Measurements from ENCODE around the gene MON2. TPM values are rescaled to one million over a fixed set of nuclear protein-coding genes. Genes with fewer than 3 reads are reported as not detected.
"Not testable (repeated sequence)": the region's sequence is repeated elsewhere in the genome, so short reads cannot be mapped to it uniquely, and the experiment has no call there.

Gene MON2
- polyA plus RNA-seq, 2 donors = 10.4 to 10.5 TPM

DNA sequence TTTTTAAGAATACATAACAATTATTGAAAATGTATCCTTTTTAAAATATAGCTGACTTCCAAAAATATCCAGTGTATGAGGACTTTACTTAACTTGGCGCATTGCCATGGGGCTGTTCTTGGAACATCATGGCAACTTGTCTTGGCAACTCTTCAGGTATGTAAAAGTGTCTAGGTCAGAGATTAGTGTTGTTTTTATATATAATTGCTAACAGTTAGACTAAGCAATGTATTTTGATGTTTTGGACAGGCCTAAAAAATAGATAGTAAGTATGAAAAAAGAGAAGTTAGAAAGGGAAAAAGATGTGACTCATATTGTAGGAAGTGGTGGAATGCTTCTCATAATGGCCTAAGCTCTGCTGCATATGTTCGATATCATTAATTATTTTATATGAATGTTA lies 70.9 kb downstream of the MON2 start:
- Histone ChIP-seq H3K9me3 (ENCODE audit: control insufficient read depth in 2 of 2, insufficient read depth in 1 of 2, low read depth in 1 of 2, low read length in 1 of 2) (no peaks in the 10 kb centered on the region), H3K4me3 (ENCODE audit: low read depth in 1 of 2, low read length in 2 of 2) (no peak overlapping the region), H3K27me3 (ENCODE audit: control insufficient read depth in 1 of 2, insufficient read depth in 2 of 2, low read length in 2 of 2) (no peaks in the 10 kb centered on the region), H3K4me1 (ENCODE audit: control insufficient read depth in 2 of 2, insufficient read depth in 2 of 2, low read length in 1 of 2) (no peaks in the 10 kb centered on the region), H3K36me3 (ENCODE audit: control insufficient read depth in 2 of 2, insufficient read depth in 2 of 2, low read length in 1 of 2) (peaks cover 0 to 4% of the 10 kb centered on the region in 2 donors), H3K27ac (ENCODE audit: low read depth in 2 of 2, low read length in 1 of 2) (no peak overlapping the region)
- 83 to 89% methylated on average over 2 of the region's 2 CpGs for WGBS, 2 donors

DNA sequence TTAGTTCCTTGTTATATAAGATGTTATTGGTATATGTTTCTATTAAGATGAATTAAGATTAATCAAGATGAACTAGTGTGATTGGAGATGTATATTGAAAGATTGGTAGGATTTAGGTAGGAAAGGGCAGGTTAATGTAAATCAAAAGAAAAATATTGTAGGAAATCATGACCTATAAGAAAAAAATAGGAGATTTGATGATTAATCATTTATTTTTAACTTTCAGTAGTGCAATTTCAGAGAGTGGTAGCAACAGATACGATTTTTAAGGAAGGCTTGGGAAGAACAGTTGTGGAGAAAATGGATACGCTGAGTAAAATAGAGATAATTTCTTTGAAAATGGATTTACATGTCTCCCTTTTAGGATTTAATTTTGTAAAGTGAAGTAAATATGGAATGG lies 73.7 kb downstream of the MON2 start:
- peaks cover 0 to 2% of the 10 kb centered on the region in 2 donors for H3K36me3 ChIP-seq (ENCODE audit: control insufficient read depth in 2 of 2, insufficient read depth in 2 of 2, low read length in 1 of 2)

DNA sequence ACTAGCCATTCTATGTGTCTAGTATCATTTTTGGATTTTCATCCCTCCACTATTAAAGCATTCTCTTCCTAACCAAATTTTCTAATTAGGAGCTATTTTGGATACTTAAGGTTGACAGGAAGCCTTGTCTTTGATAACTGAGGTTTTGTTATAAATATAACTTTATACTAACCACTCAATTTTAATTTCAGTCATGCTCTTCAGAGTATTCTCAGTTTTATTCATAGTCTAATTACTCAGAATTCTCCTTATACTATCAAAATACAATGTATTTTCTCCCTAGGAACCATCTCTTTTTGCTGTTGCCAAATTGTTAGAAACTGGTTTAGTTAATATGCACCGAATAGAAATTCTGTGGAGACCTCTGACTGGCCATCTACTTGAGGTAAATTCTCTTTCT lies 76.2 kb downstream of the MON2 start:
- Histone ChIP-seq H3K36me3 (ENCODE audit: control insufficient read depth in 2 of 2, insufficient read depth in 2 of 2, low read length in 1 of 2) (no peaks in the 10 kb centered on the region), H3K4me1 (ENCODE audit: control insufficient read depth in 2 of 2, insufficient read depth in 2 of 2, low read length in 1 of 2) (no peaks in the 10 kb centered on the region), H3K4me3 (ENCODE audit: low read depth in 1 of 2, low read length in 2 of 2) (no peak overlapping the region), H3K27me3 (ENCODE audit: control insufficient read depth in 1 of 2, insufficient read depth in 2 of 2, low read length in 2 of 2) (no peaks in the 10 kb centered on the region), H3K9me3 (ENCODE audit: control insufficient read depth in 2 of 2, insufficient read depth in 1 of 2, low read depth in 1 of 2, low read length in 1 of 2) (no peaks in the 10 kb centered on the region), H3K27ac (ENCODE audit: low read depth in 2 of 2, low read length in 1 of 2) (no peak overlapping the region)
- 86 to 94% methylated on average over 1 of the region's 1 CpG for WGBS, 2 donors

More for the DNA sequence above, 73.7 kb downstream of the MON2 start:
- H3K27ac ChIP-seq (ENCODE audit: low read depth in 2 of 2, low read length in 1 of 2) = no peak overlapping the region
- WGBS, 2 donors = 56 to 66% methylated on average over 2 of the region's 2 CpGs
- H3K9me3 ChIP-seq (ENCODE audit: control insufficient read depth in 2 of 2, insufficient read depth in 1 of 2, low read depth in 1 of 2, low read length in 1 of 2) = no peaks in the 10 kb centered on the region
- H3K27me3 ChIP-seq (ENCODE audit: control insufficient read depth in 1 of 2, insufficient read depth in 2 of 2, low read length in 2 of 2) = no peaks in the 10 kb centered on the region
- H3K4me3 ChIP-seq (ENCODE audit: low read depth in 1 of 2, low read length in 2 of 2) = no peak overlapping the region
- no peaks in the 10 kb centered on the region for H3K4me1 ChIP-seq (ENCODE audit: control insufficient read depth in 2 of 2, insufficient read depth in 2 of 2, low read length in 1 of 2)

DNA sequence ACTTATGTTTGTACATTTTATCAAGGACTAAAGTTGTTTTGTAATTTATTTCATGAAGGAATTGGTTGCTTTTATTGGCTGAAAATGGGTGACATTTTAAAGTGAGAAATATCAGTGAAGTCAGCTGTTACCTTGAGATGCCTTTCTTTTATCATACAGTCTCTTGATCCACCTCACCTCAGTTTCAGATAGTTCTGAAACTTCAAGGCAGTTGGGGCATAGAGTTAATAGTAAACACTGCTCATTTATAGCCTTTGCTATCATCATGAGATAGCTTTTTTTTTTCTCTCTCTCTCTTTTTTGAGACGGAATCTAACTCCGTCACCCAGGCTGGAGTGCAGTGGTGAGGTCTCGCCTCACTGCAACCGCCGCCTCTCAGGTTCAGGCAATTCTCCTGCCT lies 76.7 kb downstream of the MON2 start:
- H3K36me3 ChIP-seq (ENCODE audit: control insufficient read depth in 2 of 2, insufficient read depth in 2 of 2, low read length in 1 of 2) = peaks cover 0 to 2% of the 10 kb centered on the region in 2 donors
- no peak overlapping the region for H3K4me3 ChIP-seq (ENCODE audit: low read depth in 1 of 2, low read length in 2 of 2)
- no peak overlapping the region for H3K27ac ChIP-seq (ENCODE audit: low read depth in 2 of 2, low read length in 1 of 2)
- WGBS, 2 donors = 96 to 100% methylated on average over 5 of the region's 5 CpGs
- H3K27me3 ChIP-seq (ENCODE audit: control insufficient read depth in 1 of 2, insufficient read depth in 2 of 2, low read length in 2 of 2) = no peaks in the 10 kb centered on the region
- no peaks in the 10 kb centered on the region for H3K9me3 ChIP-seq (ENCODE audit: control insufficient read depth in 2 of 2, insufficient read depth in 1 of 2, low read depth in 1 of 2, low read length in 1 of 2)
- H3K4me1 ChIP-seq (ENCODE audit: control insufficient read depth in 2 of 2, insufficient read depth in 2 of 2, low read length in 1 of 2) = no peaks in the 10 kb centered on the region

DNA sequence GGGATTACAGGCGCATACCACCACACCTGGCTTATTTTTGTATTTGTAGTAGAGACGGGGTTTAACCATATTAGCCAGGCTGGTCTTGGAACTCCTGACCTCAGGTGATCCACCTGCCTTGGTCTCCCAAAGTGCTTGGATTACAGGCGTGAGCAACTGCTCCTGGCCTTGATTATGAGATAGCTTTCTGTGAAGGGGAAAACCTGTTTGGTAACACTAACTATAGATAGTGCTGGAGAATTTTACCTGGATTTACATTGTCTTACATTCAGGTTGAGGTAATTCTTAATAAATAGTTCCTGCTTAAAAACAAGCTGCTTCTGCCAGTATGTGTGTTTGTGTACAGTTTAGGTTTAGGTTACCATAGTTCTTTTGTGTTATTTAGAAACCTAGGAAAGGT lies 77.1 kb downstream of the MON2 start:
- WGBS, 2 donors = 56 to 78% methylated on average over 3 of the region's 3 CpGs
- no peak overlapping the region for H3K27ac ChIP-seq (ENCODE audit: low read depth in 2 of 2, low read length in 1 of 2)
- no peaks in the 10 kb centered on the region for H3K4me1 ChIP-seq (ENCODE audit: control insufficient read depth in 2 of 2, insufficient read depth in 2 of 2, low read length in 1 of 2)
- no peak overlapping the region for H3K4me3 ChIP-seq (ENCODE audit: low read depth in 1 of 2, low read length in 2 of 2)
- no peaks in the 10 kb centered on the region for H3K27me3 ChIP-seq (ENCODE audit: control insufficient read depth in 1 of 2, insufficient read depth in 2 of 2, low read length in 2 of 2)
- no peaks in the 10 kb centered on the region for H3K9me3 ChIP-seq (ENCODE audit: control insufficient read depth in 2 of 2, insufficient read depth in 1 of 2, low read depth in 1 of 2, low read length in 1 of 2)
- H3K36me3 ChIP-seq (ENCODE audit: control insufficient read depth in 2 of 2, insufficient read depth in 2 of 2, low read length in 1 of 2) = peaks cover 0 to 2% of the 10 kb centered on the region in 2 donors

DNA sequence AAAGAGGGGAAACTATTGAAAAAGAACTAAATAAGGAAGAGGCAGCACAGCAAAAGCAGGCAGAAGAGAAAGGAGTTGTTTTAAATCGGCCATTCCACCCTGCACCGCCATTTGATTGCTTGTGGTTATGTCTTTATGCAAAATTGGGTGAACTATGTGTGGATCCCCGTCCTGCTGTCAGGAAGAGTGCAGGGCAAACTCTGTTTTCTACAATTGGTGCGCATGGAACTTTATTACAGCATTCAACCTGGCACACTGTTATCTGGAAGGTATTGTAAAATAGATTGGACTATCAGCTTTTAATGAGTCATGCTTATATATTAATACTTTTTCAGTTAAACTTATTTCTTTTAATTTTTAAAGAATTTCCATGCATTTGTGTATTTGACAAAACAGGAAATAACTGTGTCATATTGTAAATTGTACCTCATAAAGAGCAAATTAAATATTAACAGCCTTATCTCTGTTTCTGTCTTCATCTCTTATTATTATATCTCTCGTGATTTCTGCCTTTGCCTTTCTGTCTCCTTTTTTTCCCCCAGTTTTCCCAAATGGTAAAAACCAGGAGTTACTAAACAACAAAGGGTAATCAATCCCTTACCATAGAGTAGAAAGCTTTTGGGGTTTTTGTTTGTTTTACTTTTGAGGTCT lies 86.4 kb downstream of the MON2 start:
- Histone ChIP-seq H3K27ac (ENCODE audit: low read depth in 2 of 2, low read length in 1 of 2) (no peak overlapping the region), H3K9me3 (ENCODE audit: control insufficient read depth in 2 of 2, insufficient read depth in 1 of 2, low read depth in 1 of 2, low read length in 1 of 2) (no peaks in the 10 kb centered on the region), H3K36me3 (ENCODE audit: control insufficient read depth in 2 of 2, insufficient read depth in 2 of 2, low read length in 1 of 2) (peaks cover 11 to 14% of the 10 kb centered on the region in 2 donors), H3K4me3 (ENCODE audit: low read depth in 1 of 2, low read length in 2 of 2) (no peak overlapping the region), H3K4me1 (ENCODE audit: control insufficient read depth in 2 of 2, insufficient read depth in 2 of 2, low read length in 1 of 2) (no peaks in the 10 kb centered on the region), H3K27me3 (ENCODE audit: control insufficient read depth in 1 of 2, insufficient read depth in 2 of 2, low read length in 2 of 2) (no peaks in the 10 kb centered on the region)
- WGBS, 2 donors = 77 to 93% methylated on average over 5 of the region's 5 CpGs

DNA sequence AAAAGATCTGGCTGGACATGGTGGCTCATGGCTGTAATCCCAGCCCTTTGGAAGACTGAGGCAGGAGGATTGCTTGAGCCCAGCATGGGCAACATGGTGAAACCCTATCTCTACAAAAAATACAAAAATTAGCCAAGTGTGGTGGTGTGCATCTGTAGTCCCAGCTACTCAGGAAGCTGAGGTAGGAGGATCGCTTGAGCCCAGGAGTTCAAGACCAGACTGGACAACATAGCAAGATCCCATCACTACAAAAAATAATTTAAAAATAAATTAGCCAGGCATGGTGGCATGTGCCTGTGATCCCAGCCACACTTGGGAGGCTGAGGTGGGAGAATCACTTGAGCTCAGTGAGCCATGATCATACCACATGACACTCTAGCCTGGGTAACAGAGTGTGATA lies 92.7 kb downstream of the MON2 start:
- not testable (repeated sequence) for H3K9me3 ChIP-seq (ENCODE audit: control insufficient read depth in 2 of 2, insufficient read depth in 1 of 2, low read depth in 1 of 2, low read length in 1 of 2); H3K4me1 ChIP-seq (ENCODE audit: control insufficient read depth in 2 of 2, insufficient read depth in 2 of 2, low read length in 1 of 2); H3K36me3 ChIP-seq (ENCODE audit: control insufficient read depth in 2 of 2, insufficient read depth in 2 of 2, low read length in 1 of 2); H3K4me3 ChIP-seq (ENCODE audit: low read depth in 1 of 2, low read length in 2 of 2); H3K27ac ChIP-seq (ENCODE audit: low read depth in 2 of 2, low read length in 1 of 2); H3K27me3 ChIP-seq (ENCODE audit: control insufficient read depth in 1 of 2, insufficient read depth in 2 of 2, low read length in 2 of 2)
- WGBS, 2 donors = 95 to 100% methylated on average over 1 of the region's 1 CpG

DNA sequence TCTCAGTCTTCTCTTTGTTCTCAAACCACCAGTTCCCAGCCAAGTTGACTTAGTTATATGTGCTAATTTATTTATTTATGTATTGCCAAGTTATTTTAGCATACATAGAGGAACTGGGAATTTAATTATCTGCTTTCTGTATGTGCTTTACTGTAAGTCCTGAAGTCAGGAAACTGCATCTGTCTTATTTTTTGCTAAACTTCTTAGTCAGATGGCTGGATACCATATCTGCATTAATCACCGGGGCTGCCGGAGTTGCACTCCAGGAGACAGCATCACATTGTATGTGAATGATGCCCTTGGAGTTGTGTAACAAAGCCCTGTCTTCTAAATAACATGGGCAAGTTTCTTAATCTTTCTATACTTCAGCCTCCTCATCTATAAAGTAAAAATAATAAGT lies 96.2 kb downstream of the MON2 start:
- H3K36me3 ChIP-seq (ENCODE audit: control insufficient read depth in 2 of 2, insufficient read depth in 2 of 2, low read length in 1 of 2) = peaks cover 0 to 2% of the 10 kb centered on the region in 2 donors
- 86 to 91% methylated on average over 2 of the region's 2 CpGs for WGBS, 2 donors

DNA sequence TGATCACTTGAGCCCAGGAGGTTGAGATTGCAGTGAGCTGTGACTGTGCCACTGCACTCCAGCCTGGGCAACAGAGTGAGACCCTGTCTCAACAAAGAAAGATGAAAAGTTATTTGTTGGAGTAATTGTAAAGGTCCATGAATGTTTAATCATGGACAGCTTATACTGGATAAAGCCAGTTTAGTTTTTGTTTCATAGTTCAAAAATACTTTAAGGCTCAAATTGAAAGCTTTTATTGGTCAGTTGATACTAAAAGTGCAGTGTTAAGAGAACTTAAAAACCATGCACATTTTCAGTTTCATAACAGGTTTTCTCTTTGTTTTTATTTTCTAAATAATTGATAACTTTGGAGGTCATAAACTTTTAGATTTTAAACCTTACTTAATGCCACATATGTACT lies 108.4 kb downstream of the MON2 start:
- Histone ChIP-seq H3K36me3 (ENCODE audit: control insufficient read depth in 2 of 2, insufficient read depth in 2 of 2, low read length in 1 of 2) (peaks cover 0 to 6% of the 10 kb centered on the region in 2 donors), H3K4me3 (ENCODE audit: low read depth in 1 of 2, low read length in 2 of 2) (no peak overlapping the region), H3K27ac (ENCODE audit: low read depth in 2 of 2, low read length in 1 of 2) (no peak overlapping the region), H3K9me3 (ENCODE audit: control insufficient read depth in 2 of 2, insufficient read depth in 1 of 2, low read depth in 1 of 2, low read length in 1 of 2) (no peaks in the 10 kb centered on the region), H3K27me3 (ENCODE audit: control insufficient read depth in 1 of 2, insufficient read depth in 2 of 2, low read length in 2 of 2) (no peaks in the 10 kb centered on the region), H3K4me1 (ENCODE audit: control insufficient read depth in 2 of 2, insufficient read depth in 2 of 2, low read length in 1 of 2) (no peaks in the 10 kb centered on the region)

More for the DNA sequence above, 96.2 kb downstream of the MON2 start:
- Histone ChIP-seq H3K27me3 (ENCODE audit: control insufficient read depth in 1 of 2, insufficient read depth in 2 of 2, low read length in 2 of 2) (no peaks in the 10 kb centered on the region), H3K4me3 (ENCODE audit: low read depth in 1 of 2, low read length in 2 of 2) (no peak overlapping the region), H3K9me3 (ENCODE audit: control insufficient read depth in 2 of 2, insufficient read depth in 1 of 2, low read depth in 1 of 2, low read length in 1 of 2) (no peaks in the 10 kb centered on the region), H3K4me1 (ENCODE audit: control insufficient read depth in 2 of 2, insufficient read depth in 2 of 2, low read length in 1 of 2) (no peaks in the 10 kb centered on the region), H3K27ac (ENCODE audit: low read depth in 2 of 2, low read length in 1 of 2) (no peak overlapping the region)

DNA sequence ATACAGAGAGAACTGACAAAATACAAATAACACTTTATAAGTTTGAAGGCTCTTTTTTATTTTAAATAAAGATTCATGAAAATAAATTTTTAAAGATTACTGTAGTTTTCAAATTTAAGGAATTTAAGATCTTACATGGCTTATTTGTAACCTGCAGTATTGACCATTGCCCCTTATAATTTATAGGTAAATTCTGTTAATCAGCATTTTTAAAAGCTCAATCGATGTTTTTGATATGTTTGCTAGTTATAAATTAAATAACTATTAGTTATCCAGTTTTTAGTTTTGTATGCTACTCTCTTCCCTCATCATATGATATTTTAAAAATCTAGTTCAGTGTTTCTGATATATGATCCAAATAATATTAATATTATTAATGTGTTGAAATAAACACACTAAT lies 109.9 kb downstream of the MON2 start:
- peaks cover 0 to 6% of the 10 kb centered on the region in 2 donors for H3K36me3 ChIP-seq (ENCODE audit: control insufficient read depth in 2 of 2, insufficient read depth in 2 of 2, low read length in 1 of 2)
- no peaks in the 10 kb centered on the region for H3K27me3 ChIP-seq (ENCODE audit: control insufficient read depth in 1 of 2, insufficient read depth in 2 of 2, low read length in 2 of 2)

More for the DNA sequence above, 109.9 kb downstream of the MON2 start:
- Histone ChIP-seq H3K4me1 (ENCODE audit: control insufficient read depth in 2 of 2, insufficient read depth in 2 of 2, low read length in 1 of 2) (no peaks in the 10 kb centered on the region), H3K9me3 (ENCODE audit: control insufficient read depth in 2 of 2, insufficient read depth in 1 of 2, low read depth in 1 of 2, low read length in 1 of 2) (no peaks in the 10 kb centered on the region), H3K27ac (ENCODE audit: low read depth in 2 of 2, low read length in 1 of 2) (no peak overlapping the region), H3K4me3 (ENCODE audit: low read depth in 1 of 2, low read length in 2 of 2) (no peak overlapping the region)
- WGBS, 2 donors = 88 to 93% methylated on average over 1 of the region's 1 CpG
